Vagina (tissue), 2 donors: ENCODE results near the gene CTXND2. TPM values are rescaled to one million over a fixed set of nuclear protein-coding genes. Genes with fewer than 3 reads are reported as not detected.
"Not testable (repeated sequence)": the region's sequence is repeated elsewhere in the genome, so short reads cannot be mapped to it uniquely, and the experiment has no call there.

Experiments
- DNase-seq, 2 donors: peaks; one replicate each; pipeline ENCODE4 v3.0.0-alpha.2; 2017; ENCODE audit errors: extremely low spot score in 2 of 2
- H3K27ac ChIP-seq: fragments of 200-600 bp; sonication (generic); one replicate; pipeline ENCODE4 v1.5.1; 2019
- H3K27me3 ChIP-seq: fragments of 200-600 bp; sonication (generic); one replicate; pipeline ENCODE4 v1.5.1; 2019
- H3K36me3 ChIP-seq, 2 donors: fragments of 200-600 bp; sonication (generic); one replicate each; pipeline ENCODE4 v1.5.1; 2017 to 2019
- H3K4me1 ChIP-seq: fragments of 200-600 bp; sonication (generic); one replicate; pipeline ENCODE4 v1.5.1; 2019
- H3K4me3 ChIP-seq, 2 donors: fragments of 200-600 bp; sonication (generic); 1 replicate in 1 of 2; 2 replicates in 1 of 2; pipeline ENCODE4 v1.5.1; 2016 to 2019
- H3K9me3 ChIP-seq: fragments of 200-600 bp; sonication (generic); one replicate; pipeline ENCODE4 v1.5.1; 2019
- CTCF ChIP-seq, 3 experiments: fragments of 450-650 bp in 2 of 3; fragments of 200-600 bp in 1 of 3; sonication (generic) in 1 of 3; IDR thresholded peaks; one replicate each; pipeline ENCODE4 v1.5.1; 2017 to 2019; ENCODE audit warnings: antibody characterized with exemption in 3 of 3, mild to moderate bottlenecking in 2 of 3, moderate library complexity in 2 of 3
- POLR2A ChIP-seq, 2 donors: fragments of 450-650 bp; IDR thresholded peaks; one replicate each; pipeline ENCODE4 v1.6.1; 2017; ENCODE audit warnings: antibody characterized with exemption in 2 of 2, mild to moderate bottlenecking in 2 of 2, moderate library complexity in 2 of 2
- POLR2AphosphoS5 ChIP-seq, 2 donors: sonication (generic); formaldehyde crosslinking; IDR thresholded peaks; one replicate each; pipeline ENCODE4 v1.9.0; 2017; ENCODE audit warnings: antibody characterized with exemption in 2 of 2, mild to moderate bottlenecking in 2 of 2, low read depth in 1 of 2; ENCODE audit not compliant: insufficient read depth in 1 of 2
- intact Hi-C: fragments of 100-400 bp; cut with DNase I; formaldehyde crosslinking; loops from one replicate; pipeline ENCODE4 v1.15.1; 2023
- total RNA-seq: library from RNA; depleted of rRNA; stranded (reverse); fragments of >200 nt; gene quantifications from one replicate; pipeline ENCODE4 v1.2.3, GENCODE V29; 2016

The CTXND2 gene
- total RNA-seq, 1 donor from 2014 or later: not detected

DNA sequence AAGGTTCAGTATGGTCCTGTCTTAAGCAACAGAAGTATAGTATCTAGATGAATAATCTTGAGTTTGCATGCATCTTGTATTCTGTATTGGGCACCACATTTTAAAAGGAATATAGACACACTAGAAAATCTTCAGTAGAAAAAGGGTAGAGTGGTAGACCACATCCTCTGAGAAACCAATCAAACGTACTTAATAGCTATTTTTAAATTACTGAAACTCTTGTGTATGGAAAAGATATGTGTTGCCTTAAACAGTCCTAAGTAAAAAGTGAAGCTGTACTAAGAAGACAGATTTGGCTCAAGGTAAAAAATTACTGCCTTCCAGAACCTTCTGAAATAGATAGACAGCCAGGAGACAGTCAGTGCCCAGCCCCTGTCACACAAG lies 3.1 kb downstream of the CTXND2 start:
- no peaks in the 10 kb centered on the region for H3K4me1 ChIP-seq
- no peak for TF ChIP-seq POLR2AphosphoS5 (IDR thresholded peaks at IDR 0.05; ENCODE audit: insufficient read depth in 1 of 2, low read depth in 1 of 2)
- no peak for TF ChIP-seq POLR2A (IDR thresholded peaks at IDR 0.05)
- H3K27ac ChIP-seq: no peak overlapping the region
- H3K36me3 ChIP-seq: no peaks in the 10 kb centered on the region
- no peaks in the 10 kb centered on the region for H3K27me3 ChIP-seq
- DNase-seq: no peak
- no peak overlapping the region for H3K4me3 ChIP-seq
- intact Hi-C loops: no loop called here
- no peaks in the 10 kb centered on the region for H3K9me3 ChIP-seq

DNA sequence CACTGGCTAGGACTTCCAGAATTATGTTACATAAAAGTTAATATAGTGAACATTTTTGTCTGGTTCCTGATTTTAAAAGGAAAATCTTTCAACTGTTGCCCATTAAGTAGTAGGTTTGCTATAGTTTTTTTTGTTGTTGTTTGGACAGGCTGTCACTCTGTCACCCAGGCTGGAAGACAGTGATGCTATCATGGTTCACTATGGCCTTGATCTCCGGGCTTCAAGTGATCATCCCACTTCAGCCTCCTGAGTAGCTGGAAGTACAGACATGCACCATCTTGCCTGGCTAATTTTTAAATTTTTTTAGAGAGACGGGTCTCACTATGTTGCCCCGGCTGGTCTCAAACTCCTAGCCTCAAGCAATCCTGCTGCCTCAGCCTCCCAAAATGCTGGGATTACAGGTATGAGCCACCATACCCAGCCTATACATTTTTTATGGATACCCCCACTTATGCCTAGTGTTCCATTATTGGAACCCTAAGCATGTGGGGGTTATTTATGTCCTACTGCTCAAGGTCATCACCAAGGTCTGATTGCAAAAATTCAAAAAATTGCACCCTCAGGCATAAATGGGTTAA lies 6.5 kb downstream of the CTXND2 start:
- H3K4me3 ChIP-seq: no peak overlapping the region
- no peaks in the 10 kb centered on the region for H3K27me3 ChIP-seq
- H3K9me3 ChIP-seq: no peaks in the 10 kb centered on the region
- no peaks in the 10 kb centered on the region for H3K4me1 ChIP-seq
- intact Hi-C loops: no loop called here
- no peak overlapping the region for H3K27ac ChIP-seq
- no peak for DNase-seq
- no peaks in the 10 kb centered on the region for H3K36me3 ChIP-seq
- TF ChIP-seq POLR2AphosphoS5 (IDR thresholded peaks at IDR 0.05; ENCODE audit: insufficient read depth in 1 of 2, low read depth in 1 of 2): no peak
- no peak for TF ChIP-seq CTCF (IDR thresholded peaks at IDR 0.05)
- TF ChIP-seq POLR2A (IDR thresholded peaks at IDR 0.05): no peak

DNA sequence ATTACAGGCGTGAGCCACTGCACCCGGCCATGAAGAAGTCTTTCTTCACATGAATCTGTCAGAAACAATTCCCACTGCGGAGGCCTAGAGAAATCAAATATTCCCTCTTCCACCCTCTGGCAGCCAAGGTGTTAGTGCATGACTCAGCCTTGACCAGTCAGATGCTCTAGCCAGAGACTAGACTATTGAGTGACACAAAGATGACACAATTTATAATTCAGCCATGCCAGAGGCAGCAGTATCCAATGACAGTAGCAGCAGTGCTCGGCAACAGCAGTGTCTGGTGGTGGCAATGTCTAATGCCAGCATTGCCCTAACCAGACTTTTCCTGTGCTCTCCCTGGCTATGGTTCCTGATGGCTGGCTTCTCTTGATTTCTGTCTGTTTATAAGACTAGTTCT lies 8.7 kb downstream of the CTXND2 start:
- Histone ChIP-seq H3K4me1 (no peaks in the 10 kb centered on the region), H3K4me3 (no peak overlapping the region), H3K27ac (no peak overlapping the region), H3K36me3 (no peaks in the 10 kb centered on the region), H3K27me3 (no peaks in the 10 kb centered on the region), H3K9me3 (no peaks in the 10 kb centered on the region)
- TF ChIP-seq POLR2A (IDR thresholded peaks at IDR 0.05): no peak
- no peak for TF ChIP-seq POLR2AphosphoS5 (IDR thresholded peaks at IDR 0.05; ENCODE audit: insufficient read depth in 1 of 2, low read depth in 1 of 2)
- TF ChIP-seq CTCF (IDR thresholded peaks at IDR 0.05): no peak
- intact Hi-C loops: no loop called here
- no peak for DNase-seq

DNA sequence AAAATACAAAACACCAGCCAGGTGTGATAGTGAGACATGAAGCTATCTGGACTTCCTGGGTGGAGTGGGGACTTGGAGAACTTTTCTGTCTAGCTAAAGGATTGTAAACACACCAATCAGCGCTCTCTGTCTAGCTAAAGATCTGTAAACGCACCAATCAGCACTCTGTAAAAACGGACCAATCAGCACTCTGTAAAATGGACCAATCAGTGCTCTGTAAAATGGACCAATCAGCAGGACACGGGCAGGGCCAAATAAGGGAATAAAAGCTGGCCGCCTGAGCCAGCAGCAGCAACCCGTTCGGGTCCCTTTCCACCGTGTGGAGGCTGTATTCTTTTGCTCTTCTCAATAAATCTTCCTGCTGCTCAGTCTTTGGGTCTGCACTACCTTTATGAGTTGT lies 12.9 kb downstream of the CTXND2 start:
- H3K4me1 ChIP-seq, H3K4me3 ChIP-seq, H3K27me3 ChIP-seq, H3K36me3 ChIP-seq, H3K27ac ChIP-seq, DNase-seq, intact Hi-C loops, H3K9me3 ChIP-seq: not testable (repeated sequence)

- no peak overlapping the region for H3K4me3 ChIP-seq
- H3K27me3 ChIP-seq: no peaks in the 10 kb centered on the region
- H3K9me3 ChIP-seq: no peaks in the 10 kb centered on the region
- no peaks in the 10 kb centered on the region for H3K4me1 ChIP-seq
- intact Hi-C loops: no loop called here
- H3K36me3 ChIP-seq: no peaks in the 10 kb centered on the region
- DNase-seq: no peak
- no peak for TF ChIP-seq CTCF (IDR thresholded peaks at IDR 0.05)
- TF ChIP-seq POLR2AphosphoS5 (IDR thresholded peaks at IDR 0.05; ENCODE audit: insufficient read depth in 1 of 2, low read depth in 1 of 2): no peak
- TF ChIP-seq POLR2A (IDR thresholded peaks at IDR 0.05): no peak
- H3K27ac ChIP-seq: no peak overlapping the region
Observed at GRCh38 chr1:150902346-150902745, 15.4 kb downstream of the CTXND2 start.

GRCh38 chr1:150902751-150903150 lies 15.8 kb downstream of the CTXND2 start:
- intact Hi-C loops: no loop called here
- Histone ChIP-seq H3K36me3 (no peaks in the 10 kb centered on the region), H3K4me3 (no peak overlapping the region), H3K27me3 (no peaks in the 10 kb centered on the region), H3K27ac (no peak overlapping the region), H3K4me1 (no peaks in the 10 kb centered on the region), H3K9me3 (no peaks in the 10 kb centered on the region)
- no peak for DNase-seq
- TF ChIP-seq POLR2A (IDR thresholded peaks at IDR 0.05): no peak
- no peak for TF ChIP-seq CTCF (IDR thresholded peaks at IDR 0.05)
- no peak for TF ChIP-seq POLR2AphosphoS5 (IDR thresholded peaks at IDR 0.05; ENCODE audit: insufficient read depth in 1 of 2, low read depth in 1 of 2)
